CD4-positive, alpha-beta T cell treated with Interleukin-10 for 1 hour (primary cell): ENCODE measurements around the gene PRKD3.

ENCODE experiments used
- DNase-seq: peaks from one replicate; pipeline ENCODE4 v3.0.0-alpha.2; 2020

Gene PRKD3

DNA sequence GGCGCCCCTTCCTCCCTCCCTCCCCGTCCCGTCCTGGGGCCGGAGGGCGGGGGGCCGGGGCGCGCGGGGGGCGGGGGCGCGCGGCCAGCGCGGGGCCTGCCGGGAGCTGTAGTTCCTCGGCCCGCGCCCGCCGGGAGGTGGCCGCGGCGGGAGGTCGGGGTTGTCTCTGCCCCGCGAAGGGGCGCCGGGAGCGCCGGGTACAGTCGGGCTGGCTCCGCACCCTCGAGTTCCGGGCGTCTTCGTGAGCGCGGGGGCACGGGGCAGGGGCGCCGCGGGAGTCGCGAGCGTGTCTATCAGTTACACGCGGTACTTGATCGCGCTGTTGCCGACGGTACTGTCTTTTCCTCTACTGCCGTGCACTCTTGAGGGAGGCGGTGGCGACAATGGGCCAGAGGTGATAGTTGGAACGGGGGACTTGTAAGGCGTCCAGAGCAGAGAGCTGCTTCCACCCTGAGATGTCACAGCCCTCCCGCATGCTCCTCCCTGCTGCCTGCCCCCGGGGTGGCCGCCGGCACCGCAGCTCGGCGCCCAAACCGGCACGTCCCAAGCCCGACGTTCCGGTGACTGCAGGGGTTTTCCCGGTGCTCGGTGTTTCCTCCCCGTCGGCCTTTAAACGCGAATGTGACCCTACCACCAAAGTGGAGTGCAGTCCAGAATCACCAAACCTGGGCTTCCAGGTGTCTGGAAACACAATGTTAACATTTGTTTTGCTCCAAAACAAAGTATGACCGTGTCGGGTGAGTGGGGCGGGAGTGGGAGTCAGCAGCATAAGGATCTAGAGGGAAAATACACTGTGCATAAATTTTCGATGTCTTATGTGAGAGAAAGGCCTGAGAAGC lies at the start of gene PRKD3:
PRKD3 (minus strand) TSS at position 48 of the 839 bp plus-strand sequence. CDS start 8,309 bp downstream, outside the sequence.
- DNase-seq: peak; percentile 60

DNA sequence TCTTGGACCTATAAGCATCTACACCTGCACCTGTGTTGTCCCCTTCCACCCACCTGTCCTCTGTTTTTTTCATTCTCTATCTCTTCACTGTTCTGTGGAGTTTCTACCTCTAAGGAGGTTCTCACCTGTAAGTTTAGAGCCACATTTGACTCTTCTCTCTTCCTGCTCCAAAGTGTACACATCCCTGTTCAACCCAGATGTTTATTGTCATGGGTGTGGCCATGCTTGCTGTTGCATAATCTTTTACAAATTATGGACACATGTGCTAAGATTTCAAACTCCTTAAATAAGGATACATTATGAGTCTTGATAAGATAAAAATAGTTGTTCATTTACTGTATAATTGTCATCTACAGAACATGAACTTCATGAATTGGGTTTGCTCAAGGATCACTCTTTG lies 47.4 kb upstream of the PRKD3 start:
- no peak for DNase-seq

DNA sequence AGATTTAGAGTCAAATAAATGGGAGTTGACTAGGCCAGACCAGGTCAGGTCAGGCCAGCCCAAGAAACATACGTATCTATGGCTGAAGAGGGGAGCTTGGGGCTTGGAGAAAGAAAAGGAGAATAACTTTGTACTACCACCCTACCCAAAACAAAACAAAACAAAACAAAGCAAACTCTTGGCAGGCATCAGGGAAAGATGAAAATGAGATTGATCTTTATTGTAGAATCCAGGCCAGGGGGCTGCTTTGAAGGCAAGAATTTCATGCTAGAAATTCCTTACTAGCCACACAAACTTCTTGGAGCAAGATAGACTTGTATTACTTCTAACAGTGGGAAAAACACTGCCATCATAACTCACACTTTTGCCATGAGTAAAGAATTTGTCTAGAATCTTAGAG lies 46.0 kb upstream of the PRKD3 start:
- DNase-seq: no peak

DNA sequence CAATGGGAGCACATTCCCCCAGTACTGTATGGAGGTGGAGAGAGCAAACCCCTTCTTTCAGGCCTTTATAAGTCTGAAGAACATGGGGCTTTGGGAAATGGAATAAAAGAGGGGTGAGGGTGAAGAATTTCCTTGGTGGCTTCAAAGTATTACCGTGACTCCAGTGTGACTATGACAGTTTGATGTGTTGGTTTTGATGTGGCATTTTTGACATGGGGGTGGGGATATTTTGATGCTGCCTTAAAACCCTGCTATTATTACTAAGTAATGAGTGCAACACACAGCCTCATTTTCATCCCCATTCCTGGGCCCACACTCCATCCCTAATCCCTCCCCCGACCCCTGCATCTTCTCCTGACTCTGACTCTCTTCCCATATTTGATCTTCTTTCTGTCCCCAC lies 43.4 kb upstream of the PRKD3 start:
- DNase-seq: peak; percentile 23

DNA sequence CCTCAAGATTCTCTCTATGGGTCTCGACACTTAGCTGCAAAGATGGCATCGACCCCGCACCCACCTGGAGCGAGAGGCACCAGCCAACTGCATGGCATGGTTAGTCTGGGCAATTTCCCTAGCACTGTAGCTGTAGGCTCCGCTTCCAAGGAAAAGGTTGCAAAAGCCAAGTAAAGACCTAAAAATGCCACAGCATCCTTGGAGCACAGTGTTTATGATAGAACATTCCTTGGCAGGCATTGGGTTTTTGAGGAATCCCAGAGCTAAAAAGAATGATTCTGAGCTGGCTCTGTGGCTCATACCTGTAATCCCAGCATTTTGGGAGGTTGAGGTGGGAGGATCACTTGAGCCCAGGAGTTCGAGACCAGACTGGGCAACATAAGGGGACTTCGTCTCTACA lies 42.7 kb upstream of the PRKD3 start:
- no peak for DNase-seq

DNA sequence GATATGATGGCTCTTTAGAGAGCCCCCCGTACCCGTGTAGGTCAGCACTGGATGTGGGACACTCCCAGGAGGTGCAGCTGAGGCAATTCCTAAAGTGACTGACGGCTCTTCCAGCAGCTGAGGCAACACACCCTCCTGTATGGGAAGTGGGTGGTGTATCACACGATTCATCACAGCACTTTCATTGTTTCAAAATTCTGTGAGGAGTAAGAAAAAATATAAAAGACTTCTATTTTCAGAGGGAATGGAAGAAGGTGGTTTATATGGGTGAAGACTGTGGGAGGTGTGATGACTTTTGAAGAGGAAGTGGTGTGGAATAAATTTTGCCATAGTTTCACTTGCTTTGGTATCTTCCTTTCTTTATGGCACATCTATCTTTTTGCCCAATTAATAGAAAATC lies 42.1 kb upstream of the PRKD3 start:
- DNase-seq: no peak

DNA sequence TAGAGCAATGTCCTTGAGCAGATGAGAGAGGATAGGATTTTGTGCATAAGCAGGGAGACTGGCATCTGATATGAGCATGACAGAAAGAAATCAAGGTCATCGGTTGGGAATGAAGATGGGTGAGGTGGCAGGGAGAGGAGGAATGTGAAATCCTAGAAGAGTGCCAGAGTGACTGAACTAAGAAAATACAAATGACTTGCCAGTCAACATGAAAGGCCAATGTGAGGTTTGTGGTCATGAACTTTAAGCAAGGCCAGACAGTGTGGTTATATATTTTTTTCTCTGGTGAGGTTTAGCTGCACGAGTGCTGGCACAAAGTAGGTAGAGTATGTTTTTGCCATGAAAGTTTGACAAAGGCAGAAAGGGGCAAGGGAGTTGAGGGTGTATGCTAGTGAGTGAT lies 41.0 kb upstream of the PRKD3 start:
- DNase-seq: no peak

DNA sequence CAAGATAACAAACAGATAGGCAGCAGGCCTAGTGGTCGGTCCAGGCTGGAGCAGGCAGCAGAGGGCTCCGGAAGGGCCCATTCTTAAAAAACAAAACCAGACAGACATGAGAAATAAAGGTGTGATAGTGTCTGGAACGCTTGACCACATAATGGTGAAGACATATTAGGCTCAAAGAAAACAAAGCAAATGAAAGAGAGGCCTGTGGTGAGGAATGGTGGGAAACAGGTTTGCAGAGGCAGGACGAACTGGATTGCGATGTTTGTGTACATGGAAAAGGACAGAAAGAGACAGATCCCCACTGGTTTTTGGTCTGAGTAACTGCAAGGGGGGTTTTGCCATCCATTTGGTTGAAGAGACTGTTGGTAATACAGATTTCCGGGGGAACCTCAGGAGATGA lies 39.7 kb upstream of the PRKD3 start:
- DNase-seq: no peak

DNA sequence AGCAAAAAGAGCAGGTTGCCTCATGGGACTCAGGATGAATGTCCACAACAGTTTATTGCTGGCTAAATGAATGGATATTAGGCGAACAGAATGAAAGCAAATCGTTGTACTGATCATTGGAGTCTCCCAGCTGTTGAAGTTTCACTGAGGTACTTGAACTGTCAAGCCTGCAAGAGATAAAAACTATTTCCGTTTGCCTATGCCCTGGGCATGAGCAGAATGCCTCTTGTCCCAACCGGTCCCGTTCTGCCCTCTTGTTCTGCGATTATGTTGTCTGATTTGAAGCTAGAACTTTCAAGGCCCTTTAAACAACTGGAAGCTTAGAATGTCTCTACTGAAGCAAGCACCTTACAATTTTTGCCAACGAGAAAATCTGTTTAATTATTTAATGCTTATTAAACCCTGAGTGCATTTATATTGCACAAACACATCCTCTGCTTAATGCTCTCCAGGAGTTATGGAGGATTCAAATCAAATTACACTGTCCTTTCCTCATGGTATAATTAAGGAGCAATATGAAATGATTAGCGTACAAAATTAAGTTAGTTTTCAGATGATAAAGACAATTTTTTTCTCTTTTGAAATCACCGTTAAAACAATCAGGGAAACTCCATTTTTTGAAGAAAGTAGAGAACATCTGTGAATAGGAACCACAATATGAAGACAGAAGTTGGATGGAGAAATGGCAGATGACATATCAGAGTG lies 37.5 kb upstream of the PRKD3 start:
- DNase-seq: no peak

DNA sequence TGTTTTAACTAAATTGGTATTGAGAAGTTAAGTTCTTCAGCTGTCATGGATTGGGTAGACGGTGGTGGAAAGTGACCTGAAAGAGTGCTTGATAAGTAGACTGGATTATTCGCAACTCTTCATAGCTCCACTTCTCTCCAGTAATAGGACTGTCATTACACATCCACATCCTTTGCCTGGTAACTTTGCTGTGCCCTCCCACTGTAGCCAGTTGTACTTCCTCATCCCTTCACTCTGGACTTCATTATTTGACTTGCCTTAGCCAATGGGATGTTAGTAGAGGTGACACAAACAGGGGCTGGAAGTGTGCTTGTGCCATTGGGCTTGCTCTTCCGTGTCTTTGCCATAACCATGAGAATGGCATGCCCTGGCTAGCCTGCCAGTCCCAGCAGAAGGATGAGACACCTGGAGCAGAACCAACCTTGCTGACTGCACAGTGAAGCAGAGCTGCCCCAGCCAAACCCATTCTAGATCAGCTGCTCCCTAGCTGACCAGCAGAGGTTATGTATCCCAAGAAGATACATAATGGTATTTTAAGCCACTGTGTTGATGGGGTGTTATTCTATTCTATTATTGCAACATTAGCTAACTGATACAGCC lies 36.7 kb upstream of the PRKD3 start:
- no peak for DNase-seq

DNA sequence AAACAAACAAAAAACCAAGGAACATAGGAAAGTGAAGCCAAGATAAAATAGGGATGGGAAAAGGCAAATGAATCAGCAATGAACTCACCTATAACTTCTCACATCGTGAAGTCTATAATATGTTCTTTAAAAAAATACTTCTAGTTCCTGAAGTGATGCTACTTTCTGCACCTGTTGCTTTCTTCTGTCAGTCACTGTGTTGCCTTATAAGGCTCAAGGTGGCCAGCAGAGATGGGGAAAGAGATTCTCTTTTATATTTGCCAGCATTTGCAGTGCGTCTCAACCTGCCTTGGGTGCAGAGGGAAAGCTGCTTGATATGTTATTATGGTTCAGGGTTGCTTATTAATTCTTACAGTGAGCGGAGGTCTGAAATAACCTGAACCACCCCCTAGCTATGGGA lies 33.8 kb upstream of the PRKD3 start:
- DNase-seq: no peak

DNA sequence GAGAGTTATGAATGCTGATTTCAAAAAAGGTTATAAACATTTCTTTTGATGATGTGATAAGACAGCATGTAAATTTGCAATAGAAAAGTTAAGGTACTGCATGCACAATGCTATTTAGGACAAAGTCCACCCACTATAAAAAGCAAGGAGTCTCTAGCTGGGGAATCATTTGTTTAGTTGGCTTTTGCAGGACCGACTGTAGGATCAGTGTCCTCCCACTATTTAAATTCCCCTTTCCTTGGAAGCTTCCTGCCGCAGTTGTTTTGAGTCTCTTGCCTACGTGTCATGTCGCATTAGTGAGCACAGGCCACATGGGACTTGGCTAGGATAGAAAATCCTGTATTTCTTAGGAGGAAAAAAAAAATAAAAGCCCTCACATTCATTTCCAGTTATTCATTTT lies 32.9 kb upstream of the PRKD3 start:
- DNase-seq: no peak

DNA sequence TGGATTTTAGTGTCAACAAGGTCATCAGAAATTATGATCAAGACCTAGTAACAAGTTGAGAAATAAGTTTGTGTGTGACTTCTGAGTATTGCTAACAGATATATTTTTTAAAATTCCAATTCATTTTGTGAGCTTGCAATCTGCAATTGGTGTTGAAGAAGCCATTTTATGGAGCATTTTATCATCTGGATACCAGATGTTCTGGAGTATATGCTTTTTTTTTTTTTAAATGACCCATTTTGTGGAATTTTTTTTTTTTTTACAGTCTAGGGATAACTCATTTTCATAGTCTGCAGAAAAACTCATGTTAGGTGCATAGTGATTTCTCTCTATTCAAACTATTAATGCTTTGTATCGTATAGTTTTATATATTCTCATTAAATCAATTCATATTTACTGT lies 32.4 kb upstream of the PRKD3 start:
- no peak for DNase-seq

DNA sequence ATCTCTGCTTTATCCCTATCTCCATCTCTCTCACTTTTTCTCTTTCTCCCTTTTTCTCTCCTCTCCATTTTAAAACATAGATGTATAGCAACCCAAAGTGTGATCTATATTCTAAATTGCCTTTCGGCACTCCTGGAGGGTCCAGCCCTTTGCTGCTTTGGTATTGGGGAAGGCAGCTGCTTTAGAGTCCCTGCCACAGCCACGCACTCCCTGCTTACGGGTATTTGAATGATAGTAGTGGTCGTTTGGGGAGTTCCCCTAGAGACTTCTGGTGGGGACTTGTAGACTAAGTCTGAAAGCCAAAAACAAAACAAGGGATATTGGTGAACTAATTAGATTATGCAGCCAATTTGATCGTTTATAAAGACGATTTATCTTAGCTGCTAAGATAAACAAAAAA lies 31.7 kb upstream of the PRKD3 start:
- DNase-seq: no peak

DNA sequence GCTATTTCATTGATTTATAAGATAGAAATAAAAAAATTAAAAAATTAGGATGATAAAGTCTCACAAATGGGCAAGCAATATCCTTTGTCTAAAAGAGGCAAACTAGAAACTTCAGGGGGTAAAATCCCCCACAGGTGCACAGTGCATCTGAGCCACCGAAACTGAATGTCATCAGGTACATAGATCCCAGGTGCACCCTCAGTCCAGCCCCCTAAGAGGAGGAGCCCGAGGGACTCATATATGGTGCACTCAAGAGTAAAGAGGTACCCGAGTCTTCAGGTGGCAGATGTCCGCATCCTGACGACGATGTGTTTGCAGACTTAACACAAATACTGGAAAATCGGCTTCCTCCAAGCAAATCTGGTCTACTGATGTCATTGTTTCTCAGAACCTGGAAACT lies 31.1 kb upstream of the PRKD3 start:
- no peak for DNase-seq

DNA sequence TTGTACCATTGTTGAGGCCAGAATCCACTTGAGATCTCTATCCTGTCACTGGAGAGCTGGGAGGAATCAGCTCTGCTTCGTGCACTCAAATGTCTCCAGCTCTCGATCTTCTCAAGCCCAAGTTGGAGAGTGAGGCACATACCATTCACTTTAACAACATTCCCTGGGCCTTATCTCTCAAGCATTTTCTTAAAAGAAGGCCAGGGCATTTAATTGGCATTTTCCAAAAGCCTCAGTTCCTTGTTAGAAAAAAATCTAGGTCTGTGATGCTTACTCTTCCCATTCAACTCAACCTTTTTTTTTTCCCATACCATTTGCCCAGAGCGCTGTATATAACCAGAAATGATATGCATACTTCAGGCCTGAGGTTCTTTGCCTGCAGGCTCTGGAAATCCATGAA lies 29.9 kb upstream of the PRKD3 start:
- DNase-seq: no peak

DNA sequence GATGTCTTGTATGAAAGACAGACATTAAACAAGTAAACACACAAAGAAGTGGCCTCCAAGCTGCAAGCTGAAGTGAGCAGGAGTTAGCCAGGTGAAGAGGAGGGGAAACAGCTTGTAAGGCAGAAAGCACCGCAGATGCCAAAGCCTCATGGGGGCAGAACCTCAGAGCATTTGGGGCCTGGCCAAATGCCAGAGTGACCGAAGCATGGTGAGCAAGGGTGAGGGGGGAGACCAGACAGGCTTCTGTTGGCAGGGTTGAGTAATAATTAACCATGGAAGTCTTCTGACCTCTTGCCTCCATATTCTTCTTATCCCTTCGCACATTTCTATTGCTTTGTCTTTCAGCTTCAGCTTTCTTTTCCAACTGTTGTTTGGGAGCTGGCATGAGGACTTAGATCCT lies 25.4 kb upstream of the PRKD3 start:
- no peak for DNase-seq

DNA sequence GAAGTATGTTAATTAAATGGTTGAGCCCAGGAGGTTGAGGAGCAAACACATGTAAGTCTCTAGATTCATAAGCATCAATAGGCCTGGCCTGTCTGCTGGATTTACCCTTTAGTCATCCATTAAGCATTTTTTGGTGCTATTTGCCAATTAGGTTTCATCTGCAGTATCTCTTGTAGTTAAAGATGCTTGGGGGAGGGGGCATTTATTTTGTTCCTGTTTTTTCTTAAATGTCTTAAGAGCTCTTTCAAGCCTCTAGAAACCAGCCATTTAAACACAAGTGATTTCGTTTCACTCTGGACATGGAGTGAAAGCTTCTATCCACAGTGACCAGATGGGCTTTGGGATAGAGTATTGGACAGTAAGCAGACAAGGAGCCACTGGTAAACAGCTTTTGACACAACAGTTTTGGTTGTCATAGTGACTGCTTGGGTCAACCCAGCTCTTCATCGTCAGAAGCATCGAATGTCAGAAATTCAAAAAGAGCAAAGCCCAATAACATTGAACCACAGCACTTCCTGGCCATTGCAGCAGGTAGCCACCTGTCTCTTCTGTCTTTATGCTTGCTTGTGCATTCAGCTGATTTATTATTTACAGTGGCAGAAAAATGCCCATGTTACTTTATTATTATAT lies 24.7 kb upstream of the PRKD3 start:
- no peak for DNase-seq

DNA sequence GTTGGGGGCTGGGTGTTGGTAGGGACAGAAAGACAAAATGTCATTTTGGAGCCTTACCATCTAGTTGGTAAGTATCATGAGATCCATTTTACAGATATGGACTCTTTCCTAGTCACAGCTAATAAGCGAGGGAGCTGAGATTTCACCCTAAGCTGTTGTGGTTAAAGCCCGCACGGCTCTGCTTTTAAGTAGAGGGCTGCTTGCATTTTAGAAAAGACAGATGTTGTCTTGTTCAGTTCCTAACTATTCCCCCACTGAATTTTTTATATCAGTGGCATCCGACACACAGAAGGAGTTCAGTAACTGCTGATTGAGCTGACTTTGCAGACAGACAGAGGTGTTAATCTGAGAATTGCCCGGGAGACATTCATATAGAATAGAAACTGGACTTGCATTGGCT lies 23.5 kb upstream of the PRKD3 start:
- no peak for DNase-seq

DNA sequence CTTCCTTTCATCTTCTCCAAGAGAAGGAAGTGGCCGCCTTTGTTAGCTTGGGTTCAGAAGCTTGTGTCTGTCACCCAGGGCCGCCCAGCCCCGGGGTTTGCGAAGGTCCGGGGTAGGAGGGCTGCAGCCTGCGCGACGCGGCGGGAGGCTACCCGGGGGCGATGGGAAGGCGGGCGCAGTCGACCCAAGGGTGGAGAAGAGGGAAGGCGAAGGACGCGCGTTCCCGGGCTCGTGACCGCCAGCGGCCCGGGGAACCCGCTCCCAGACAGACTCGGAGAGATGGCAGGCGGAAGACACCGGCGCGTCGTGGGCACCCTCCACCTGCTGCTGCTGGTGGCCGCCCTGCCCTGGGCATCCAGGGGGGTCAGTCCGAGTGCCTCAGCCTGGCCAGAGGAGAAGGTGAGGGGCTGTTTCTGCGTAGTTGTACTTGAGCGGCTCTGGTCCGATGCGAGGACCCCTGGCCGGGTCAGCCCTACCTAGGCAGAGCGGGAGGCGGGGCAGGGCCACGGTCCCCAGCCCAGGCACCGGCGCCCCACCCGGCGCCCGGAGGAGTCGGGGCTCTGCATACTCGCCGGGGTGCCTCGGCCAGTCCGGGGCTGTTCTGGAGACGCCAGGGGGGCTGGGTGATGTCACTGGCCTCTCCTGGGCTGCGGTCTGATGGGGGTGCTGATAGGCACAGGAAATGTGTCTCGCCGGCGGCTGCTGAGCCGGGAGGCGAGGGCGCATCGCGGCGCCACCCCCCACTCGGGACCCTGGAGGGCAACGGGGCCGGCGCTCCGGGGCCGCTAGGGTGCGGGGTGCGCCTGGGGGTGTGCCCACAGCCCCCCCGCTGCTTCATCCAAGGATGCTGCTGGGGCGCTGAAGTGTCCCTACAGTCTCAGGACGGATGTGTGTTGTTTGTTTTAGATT lies 20.1 kb upstream of the PRKD3 start, which contains the start of gene QPCT:
QPCT (plus strand) TSS at position 178 of the 909 bp plus-strand sequence; CDS start at position 280, 102 bp downstream.
- DNase-seq: peak; percentile 79

DNA sequence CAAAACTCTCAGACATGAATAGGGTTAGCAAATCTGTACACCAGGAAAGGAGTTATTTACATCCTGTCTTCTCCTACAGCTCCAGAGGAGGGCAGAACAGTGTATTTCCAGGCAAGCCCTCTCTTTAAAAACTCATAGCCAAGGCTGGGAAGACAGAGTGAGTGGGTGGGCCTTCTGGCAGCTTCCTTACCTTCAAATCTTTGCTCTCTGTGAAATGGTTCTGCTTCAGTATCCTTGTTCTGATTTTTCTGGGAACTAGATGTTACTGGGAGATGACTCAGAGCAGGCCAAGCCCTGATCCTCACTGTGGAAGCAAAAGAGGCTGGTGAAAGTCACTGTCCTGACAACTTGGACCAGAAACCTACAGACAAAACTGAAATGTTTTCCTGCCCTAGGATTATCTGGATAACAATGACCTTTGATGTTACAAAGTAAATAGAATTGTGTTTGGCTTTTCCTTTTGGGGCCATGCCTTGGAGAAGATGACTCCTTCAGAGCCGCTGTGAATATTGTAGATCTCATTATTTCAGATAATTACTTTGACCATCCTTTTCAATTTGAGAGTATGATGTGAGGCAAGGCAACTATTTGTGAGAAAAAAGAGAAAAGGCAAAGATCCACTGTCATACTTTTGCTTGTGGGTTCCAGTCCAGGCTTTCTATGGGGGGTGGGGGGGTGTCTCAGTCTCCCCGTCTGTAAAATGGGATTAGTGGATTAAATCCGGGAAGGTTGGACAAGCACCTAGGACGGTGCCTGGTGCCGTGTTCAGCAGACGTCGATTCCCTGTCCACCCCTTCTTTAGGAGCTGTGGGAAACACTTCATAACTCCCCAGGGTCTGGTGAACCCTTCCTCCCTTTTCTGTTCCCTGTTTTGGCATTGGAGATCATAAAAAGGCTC lies 19.2 kb upstream of the PRKD3 start:
- DNase-seq: no peak
